MV-4-11 (cell line): ENCODE results near the gene MGMT.

Source experiments
- DNase-seq: peaks from one replicate; lab custom pipeline; 2025; lab: John Stamatoyannopoulos, UW

Gene MGMT

DNA sequence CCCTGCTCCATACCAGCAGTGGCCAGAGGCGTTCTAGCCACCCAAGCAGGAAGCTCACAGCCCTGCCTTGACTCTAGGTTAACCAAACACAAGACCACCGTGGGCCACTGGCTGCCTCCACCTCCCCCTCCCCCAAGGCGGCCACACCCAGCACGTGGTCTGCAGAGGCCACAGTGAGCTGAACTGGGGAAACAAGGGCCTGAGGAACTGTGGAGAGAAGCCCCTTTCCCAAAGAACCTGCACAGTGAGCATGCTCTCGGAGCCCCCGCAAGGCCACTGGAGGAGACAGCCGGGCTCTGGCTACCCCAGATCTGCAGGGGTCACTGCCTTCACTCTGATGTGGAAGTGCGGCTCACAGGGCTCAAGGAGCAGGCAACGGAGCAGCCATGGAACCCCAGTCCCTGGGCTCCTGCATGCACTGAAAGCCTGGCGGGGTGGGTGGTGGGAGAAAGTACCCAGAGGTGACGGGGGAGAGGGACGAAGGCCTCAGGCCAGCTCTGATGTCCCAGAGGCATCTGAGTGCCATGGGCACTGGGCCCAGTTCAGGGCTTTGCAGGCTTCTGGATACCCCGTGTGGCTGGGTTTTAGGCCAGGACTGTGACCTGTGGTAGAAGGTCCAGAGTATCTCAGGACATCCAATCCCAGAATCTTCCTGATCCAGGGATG, 307.8 kb downstream of the MGMT start:
- no peak for DNase-seq

DNA sequence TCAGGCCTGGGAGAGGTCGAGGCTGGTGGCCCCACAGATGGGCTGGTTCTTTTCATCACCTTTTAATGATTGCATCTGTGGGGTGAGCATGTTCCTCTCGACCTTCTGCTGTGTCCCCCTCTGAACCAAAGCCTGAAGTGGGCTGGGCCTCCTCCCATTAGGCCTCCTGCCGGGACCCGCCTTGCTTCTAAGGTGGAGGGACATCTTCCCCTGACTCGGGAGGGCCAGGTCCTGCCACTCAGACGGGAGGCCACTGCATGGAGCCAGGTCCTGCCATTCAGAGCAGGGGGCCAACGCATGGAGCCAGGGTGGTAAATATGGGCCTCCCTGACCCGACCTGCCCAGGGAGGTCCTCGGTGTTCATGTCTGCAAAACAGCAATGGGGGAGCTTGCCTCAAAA, 308.6 kb downstream of the MGMT start:
- DNase-seq: no peak

DNA sequence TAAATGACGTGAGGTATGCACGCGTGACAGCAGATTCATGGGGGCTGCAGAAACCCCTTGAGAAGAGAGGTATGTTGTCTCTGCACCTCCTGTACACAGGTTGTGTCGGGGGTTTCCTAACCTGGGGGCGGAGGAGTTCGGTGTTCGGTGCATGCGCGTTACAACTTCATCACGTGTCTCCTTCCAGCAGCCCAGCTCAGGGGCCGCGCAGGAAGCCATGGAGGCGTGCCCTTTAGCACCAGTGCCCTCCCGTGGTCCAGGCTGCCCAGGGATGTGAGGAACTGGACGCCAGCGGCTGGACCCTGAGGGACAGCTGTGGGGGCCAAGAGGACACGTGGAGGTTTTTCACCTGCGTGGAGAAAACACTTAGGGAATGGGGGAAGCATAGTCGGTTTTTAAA, 310.6 kb downstream of the MGMT start:
- DNase-seq: no peak

- no peak for DNase-seq
Observed at GRCh38 chr10:129778571-129778970, 311.5 kb downstream of the MGMT start.

DNA sequence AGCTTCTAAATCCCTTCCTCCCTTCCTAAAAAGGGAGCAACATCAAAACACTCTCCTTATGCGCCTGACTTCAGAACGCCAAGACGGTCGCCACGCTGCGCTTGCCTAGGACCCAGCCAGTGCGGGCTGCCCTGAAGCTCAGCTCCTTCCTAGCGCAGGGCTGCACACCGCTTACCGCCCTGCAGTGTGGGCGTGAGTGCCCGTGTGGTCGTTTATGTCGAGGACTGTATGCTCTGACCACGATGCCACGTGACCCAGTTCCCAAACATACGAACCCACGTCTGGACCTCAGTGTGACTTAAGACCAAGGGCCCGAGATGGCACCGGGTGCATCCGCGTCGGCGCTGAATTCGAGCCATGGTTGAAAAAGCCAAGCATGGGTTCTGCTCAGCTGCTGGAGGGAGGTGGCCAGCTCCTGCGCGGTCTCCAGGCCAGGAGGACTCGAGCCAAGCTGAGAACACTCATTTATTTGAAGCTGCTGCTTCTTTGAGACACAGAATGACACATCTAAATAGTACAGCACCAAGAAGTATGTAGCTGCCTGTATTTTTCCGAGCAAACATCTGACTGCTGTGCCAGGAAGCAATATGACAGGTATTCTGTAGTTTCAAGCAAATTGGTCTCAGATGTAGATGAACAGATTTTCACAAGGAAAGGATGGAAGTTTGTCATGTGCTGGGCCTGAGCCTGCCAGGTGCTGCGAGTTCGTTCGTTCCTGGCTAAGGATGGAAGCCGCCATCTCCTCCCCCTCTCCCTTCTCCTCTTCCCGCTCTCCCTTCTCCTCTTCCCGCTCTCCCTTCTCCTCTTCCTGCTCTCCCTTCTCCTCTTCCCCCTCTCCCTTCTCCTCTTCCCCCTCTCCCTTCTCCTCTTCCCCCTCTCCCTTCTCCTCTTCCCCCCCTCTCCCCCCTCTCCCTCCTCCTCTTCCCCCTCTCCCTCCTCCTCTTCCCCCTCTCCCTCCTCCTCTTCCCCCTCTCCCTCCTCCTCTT, 312.4 kb downstream of the MGMT start:
- DNase-seq: no peak

GRCh38 chr10:129780198-129780597, 313.2 kb downstream of the MGMT start:
- no peak for DNase-seq

DNA sequence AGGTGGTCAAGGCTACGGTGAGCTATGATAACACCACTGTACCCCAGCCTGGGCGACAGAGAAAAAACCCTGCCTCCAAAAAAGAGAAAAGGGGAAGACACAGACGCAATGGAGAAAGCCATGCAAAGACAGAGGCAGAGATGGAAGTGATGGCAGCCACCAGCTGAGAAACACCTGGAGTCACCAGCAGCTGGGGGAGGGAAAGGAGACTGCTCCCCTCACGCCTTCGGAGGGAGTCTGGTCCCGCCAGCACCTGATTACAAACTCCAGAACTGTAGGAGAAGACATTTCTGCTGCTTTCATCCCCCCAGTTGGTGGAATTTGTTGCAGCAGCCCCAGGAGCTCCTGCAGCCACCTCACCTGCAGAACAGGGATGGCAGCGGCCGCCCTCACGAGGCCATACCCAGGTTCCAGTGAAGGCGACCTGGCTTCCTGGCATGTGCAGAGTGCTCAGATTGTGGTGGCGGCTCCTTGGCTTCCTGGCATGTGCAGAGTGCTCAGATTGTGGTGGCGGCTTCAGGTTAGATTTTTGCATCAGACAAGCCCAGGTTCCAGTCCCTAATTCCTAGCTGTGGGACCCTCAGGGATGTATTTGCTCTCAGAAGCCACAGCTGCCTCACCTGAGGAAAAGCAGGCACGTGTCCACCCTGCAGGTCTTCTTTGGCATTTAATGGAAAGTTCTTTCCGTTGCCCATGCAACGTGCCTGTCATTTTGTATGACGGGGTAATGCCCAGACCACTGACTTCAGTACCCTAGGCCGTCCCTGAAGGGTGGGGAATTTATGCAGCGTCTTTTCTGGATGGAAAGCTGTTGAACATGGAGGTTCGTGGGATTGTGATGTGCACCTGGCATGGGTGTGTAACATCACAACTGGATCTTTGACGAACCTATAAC, 314.1 kb downstream of the MGMT start:
- DNase-seq: no peak

DNA sequence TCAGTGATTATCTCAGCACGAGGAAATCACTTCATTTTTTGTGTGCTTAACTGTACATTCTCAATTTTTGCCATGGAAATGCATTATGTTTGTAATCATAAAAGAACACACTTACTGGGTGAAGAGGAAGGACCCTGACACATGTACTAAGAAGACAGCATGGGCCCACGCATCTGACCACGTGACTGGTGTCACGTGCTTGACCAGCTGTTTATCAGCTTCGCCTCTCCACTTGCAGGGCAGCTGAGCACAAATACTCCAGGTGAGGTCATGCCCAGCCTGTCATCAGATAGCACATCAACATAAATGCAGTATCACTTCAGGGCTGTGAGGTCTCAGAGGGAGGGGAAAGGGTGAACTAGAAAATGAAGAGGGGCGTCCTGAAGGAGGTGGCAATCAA, 317.2 kb downstream of the MGMT start:
- no peak for DNase-seq

DNA sequence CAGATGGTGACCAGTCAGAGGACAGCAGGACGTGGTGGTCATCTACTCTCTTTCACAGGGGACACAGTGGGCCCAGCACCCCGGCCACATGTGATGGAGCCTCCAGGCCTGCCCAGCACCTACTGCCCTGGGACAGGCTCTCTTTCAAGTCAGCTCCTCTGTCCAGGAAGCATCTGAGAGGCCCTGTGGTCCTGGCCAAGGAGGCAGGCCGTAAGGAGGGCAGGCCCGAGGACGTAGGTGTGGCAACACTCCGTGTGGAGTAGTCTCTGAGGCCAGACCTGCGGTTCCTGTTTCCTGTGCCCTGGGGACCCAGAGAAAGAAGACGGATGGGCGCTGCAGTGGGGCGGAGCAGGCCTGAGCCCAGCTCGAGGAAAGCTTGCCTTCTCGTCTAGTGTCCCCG, 317.9 kb downstream of the MGMT start:
- DNase-seq: peak; percentile 37

- DNase-seq: no peak
Observed at GRCh38 chr10:129785536-129785981, 318.5 kb downstream of the MGMT start.

DNA sequence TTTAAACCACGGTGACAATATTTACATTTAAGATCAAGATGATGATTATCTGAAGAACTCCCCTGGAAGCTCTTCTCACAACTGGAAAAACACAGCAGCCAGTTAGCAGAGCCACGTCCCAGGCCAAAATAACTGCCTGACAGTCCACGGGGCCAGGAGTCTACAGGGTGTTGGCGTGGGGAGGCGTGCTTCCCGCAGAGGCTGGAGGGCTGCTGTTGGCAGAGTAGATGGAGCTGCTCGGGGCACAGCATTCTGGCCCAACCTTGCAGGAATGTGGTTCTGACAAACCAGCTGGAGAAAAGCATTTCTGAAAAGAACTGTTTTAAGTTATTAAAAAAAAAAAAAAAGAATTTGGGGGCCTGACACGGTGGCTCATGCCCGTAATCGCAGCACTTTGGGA, 319.2 kb downstream of the MGMT start:
- DNase-seq: no peak

- no peak for DNase-seq
Observed at GRCh38 chr10:129787557-129787956, 320.5 kb downstream of the MGMT start.

- DNase-seq: peak; percentile 24
Observed at GRCh38 chr10:129788215-129788614, 321.2 kb downstream of the MGMT start.

DNA sequence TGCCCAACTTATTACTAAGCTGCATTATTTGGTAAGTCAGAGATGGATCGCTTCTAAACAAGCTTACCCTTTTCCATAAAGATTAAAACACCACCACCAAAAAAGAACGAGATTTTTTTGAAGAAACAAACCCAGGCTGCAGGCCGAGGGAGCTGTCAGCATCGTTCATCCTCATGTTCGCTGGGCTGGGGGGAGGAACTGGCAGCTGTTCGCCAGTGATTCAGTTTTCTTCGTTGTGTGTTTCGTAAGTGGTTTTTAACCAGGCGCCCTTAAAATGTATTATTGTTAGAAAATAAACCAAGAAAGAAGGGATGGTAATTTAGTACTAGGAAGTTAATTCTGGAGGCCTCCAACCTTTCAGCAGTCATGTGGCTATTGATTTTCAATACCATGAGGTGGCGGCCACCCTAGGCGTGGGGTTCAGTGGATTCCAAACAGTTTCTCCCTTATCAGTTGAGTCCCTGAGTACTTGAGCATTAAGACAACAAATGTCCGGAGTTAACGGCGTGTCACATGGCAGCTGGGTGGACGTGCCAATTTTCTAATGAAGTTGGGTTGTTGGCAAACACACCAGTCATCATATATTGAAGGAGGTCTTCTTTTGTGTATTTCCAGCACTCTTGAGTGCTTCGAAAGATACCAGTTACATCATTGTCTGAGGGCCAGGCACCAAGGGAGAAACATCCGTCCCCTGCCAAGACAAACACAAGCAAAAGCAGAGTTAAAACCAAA, 323.8 kb downstream of the MGMT start:
- peak; percentile 71 for DNase-seq

DNA sequence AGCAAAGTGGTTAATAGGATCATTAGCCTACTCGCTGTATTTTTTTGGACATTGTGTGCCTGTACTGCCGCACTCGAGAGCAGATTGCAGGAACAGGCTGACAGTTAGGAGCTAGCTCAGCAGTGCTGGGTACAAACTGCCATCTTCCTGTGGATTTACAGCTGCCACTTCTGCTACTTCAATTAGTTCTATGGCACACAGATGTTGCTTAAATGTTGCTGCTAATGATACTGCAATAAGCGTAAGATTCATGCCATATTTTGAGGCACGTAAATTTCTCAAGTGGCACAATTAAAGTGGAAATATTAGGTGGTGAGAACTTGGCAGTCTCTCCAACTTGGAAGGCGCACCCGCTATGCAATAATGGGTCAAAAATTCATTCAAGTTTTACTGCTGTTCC, 325.1 kb downstream of the MGMT start:
- peak; percentile 22 for DNase-seq

DNA sequence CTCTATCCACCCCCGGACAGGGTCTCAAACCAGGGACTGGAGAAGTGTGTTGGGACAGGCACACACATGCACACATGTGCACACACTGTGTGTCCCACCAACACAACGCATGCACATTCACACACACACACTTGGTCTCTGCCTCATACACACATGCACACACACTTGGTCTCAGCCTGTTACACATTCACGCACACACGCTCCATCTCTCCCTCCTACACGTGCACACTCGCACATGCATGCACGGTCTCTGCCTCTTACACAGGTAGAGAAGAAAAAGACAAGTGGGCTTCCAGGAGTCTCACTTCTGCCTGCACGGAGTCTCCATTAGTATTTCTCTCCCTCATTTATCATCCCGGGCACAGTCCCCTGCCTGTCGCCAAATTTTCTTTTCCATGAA, 325.8 kb downstream of the MGMT start:
- no peak for DNase-seq

GRCh38 chr10:129793479-129793878, 326.4 kb downstream of the MGMT start:
- no peak for DNase-seq

DNA sequence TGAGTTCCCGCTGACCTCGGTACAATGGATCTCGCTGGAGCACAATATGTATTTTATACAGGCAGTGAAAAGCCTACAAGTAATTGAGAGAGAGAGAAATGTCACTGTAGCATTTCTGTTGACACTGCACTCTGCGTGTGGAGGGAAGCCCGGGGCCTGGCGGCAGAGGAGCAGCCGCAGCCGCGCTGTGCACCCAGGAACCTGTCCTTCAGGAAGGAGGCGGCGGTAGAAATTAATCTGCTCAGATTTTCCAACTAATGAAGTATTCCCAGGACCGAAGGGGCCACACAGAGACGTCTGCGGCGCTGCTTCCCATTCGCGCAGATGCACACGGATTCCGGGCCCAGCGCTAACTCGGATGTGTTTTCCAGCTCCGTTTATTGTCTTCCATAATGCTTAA, 327.0 kb downstream of the MGMT start:
- no peak for DNase-seq

DNA sequence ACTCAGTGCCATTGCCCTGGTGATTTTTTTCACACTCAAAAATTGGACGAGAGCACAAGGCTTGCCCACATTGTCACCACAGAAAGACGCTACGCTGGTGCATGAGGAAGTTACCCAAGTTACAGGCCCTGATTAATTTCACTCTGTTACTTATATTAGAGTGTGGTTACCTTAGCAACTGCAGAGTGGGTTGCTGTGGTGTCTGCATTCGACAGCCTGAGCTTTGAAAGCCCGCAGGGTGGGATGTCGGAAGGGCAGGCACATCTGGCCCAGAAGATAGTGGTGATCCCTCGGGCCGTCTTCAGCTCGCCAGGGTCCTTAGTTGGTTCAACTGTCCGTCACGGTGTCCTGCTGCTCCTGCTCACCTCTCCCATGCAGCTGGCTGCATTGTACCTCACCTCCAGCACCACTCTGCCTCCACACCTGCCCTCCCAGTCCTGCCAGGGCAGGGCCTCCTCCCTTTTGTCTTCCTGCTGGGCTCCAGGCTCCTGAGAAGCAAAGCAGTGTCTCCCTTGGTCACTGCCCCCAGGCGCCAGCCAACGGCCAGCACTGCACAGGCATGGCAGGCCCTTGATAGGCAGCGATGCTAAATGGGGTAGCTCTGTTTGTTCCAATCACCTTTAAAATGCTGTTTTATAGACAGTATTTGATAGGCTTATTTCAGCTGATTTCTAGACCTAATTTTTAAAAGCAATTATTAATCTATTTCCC, 329.8 kb downstream of the MGMT start:
- DNase-seq: peak; percentile 90

DNA sequence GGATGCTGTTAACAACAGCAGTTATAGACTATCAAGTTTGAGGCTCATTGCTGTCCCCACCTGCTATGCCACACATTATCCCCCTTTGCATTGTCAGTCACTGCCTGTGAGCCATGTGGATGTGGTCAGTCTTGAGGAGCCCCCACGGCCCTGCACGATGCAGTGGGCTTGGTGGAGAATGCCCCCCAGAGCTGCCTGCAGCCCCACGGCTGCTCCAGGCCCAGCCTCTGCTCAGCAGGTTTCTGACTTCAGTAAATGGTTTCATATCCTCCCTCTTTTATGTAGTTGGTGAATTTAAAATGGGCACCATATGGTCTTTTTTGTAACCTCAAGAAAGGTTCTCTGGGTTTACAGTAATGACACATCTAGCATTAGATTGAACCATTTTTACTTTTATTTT, 332.9 kb downstream of the MGMT start:
- DNase-seq: peak; percentile 60

GRCh38 chr10:129800796-129801340, 333.8 kb downstream of the MGMT start:
- no peak for DNase-seq
